H9 (cell line): ENCODE data around the gene COL5A2. TPM values are rescaled to one million over a fixed set of nuclear protein-coding genes. Genes with fewer than 3 reads are reported as not detected.

Source experiments
- DNase-seq: peaks from one replicate; pipeline ENCODE4 v3.0.0-alpha.2; 2017
- H2AFZ ChIP-seq: one replicate; pipeline ENCODE4 v1.6.1; 2013; ENCODE audit warnings: mild to moderate bottlenecking, low read length, control low read depth, moderate library complexity
- H2AK5ac ChIP-seq: 2 replicates; pipeline ENCODE4 v1.6.1; 2013; ENCODE audit warnings: low read length, control low read depth, mixed read lengths; ENCODE audit not compliant: insufficient read length
- H2BK120ac ChIP-seq: one replicate; pipeline ENCODE4 v1.6.1; 2013; ENCODE audit warnings: low read depth, mild to moderate bottlenecking, low read length, control low read depth, inconsistent platforms; ENCODE audit not compliant: poor library complexity, severe bottlenecking
- H2BK12ac ChIP-seq: 2 replicates; pipeline ENCODE4 v1.6.1; 2013; ENCODE audit warnings: low read length, control low read depth, mixed read lengths, low read depth; ENCODE audit not compliant: insufficient read length
- H2BK15ac ChIP-seq: 2 replicates; pipeline ENCODE4 v1.6.1; 2013; ENCODE audit warnings: low read depth, low read length, control low read depth
- H2BK20ac ChIP-seq: one replicate; pipeline ENCODE4 v1.6.1; 2013; ENCODE audit warnings: low read depth, mild to moderate bottlenecking, low read length, control low read depth, inconsistent platforms; ENCODE audit not compliant: poor library complexity, severe bottlenecking
- H2BK5ac ChIP-seq: 2 replicates; pipeline ENCODE4 v1.6.1; 2013; ENCODE audit warnings: low read length, control low read depth, mixed read lengths; ENCODE audit not compliant: insufficient read length
- H3K14ac ChIP-seq: 2 replicates; pipeline ENCODE4 v1.6.1; 2013; ENCODE audit warnings: low read length, control low read depth; ENCODE audit not compliant: insufficient read depth
- H3K18ac ChIP-seq: 2 replicates; pipeline ENCODE4 v1.6.1; 2013; ENCODE audit warnings: low read depth, mild to moderate bottlenecking, mixed read lengths, low read length, control low read depth; ENCODE audit not compliant: insufficient read length
- H3K23ac ChIP-seq: 2 replicates; pipeline ENCODE4 v1.6.1; 2013; ENCODE audit warnings: low read length, control low read depth, mixed read lengths, low read depth; ENCODE audit not compliant: insufficient read length
- H3K23me2 ChIP-seq: 2 replicates; pipeline ENCODE4 v1.6.1; 2013; ENCODE audit warnings: low read depth, mild to moderate bottlenecking, mixed read lengths, low read length, control low read depth; ENCODE audit not compliant: insufficient read length, poor library complexity, severe bottlenecking
- H3K27ac ChIP-seq: 2 replicates; pipeline ENCODE4 v1.5.1; 2013; ENCODE audit warnings: low read length, control low read depth, mixed read lengths, low read depth; ENCODE audit not compliant: insufficient read length
- H3K27me3 ChIP-seq: 2 replicates; pipeline ENCODE4 v1.6.1; 2013; ENCODE audit warnings: low read length, control low read depth, inconsistent platforms; ENCODE audit not compliant: insufficient read depth
- H3K4ac ChIP-seq: 2 replicates; pipeline ENCODE4 v1.6.1; 2013; ENCODE audit warnings: low read depth, mild to moderate bottlenecking, control low read depth, inconsistent platforms, low read length, moderate library complexity
- H3K4me1 ChIP-seq: 2 replicates; pipeline ENCODE4 v1.6.1; 2013; ENCODE audit warnings: low read length, control low read depth, inconsistent platforms; ENCODE audit not compliant: insufficient read depth
- H3K4me2 ChIP-seq: 2 replicates; pipeline ENCODE4 v1.6.1; 2013; ENCODE audit warnings: low read length, control low read depth, mixed read lengths; ENCODE audit not compliant: insufficient read length, insufficient read depth
- H3K56ac ChIP-seq: 2 replicates; pipeline ENCODE4 v1.6.1; 2013; ENCODE audit warnings: low read depth, mild to moderate bottlenecking, mixed read lengths, low read length, control low read depth; ENCODE audit not compliant: insufficient read length
- H3K79me1 ChIP-seq: 2 replicates; pipeline ENCODE4 v1.6.1; 2013; ENCODE audit warnings: low read depth, mild to moderate bottlenecking, moderate library complexity, low read length, control low read depth, inconsistent platforms; ENCODE audit not compliant: insufficient read depth, poor library complexity, severe bottlenecking
- H3K79me2 ChIP-seq: 2 replicates; pipeline ENCODE4 v1.6.1; 2013; ENCODE audit warnings: low read length, control low read depth, inconsistent platforms; ENCODE audit not compliant: insufficient read depth
- H3K9ac ChIP-seq: 2 replicates; pipeline ENCODE4 v1.6.1; 2013; ENCODE audit warnings: low read length, control low read depth, mixed read lengths; ENCODE audit not compliant: insufficient read length; ENCODE audit errors: extremely low read depth
- H3K9me3 ChIP-seq: one replicate; pipeline ENCODE4 v1.6.1; 2013; ENCODE audit warnings: low read depth, low read length, inconsistent platforms; ENCODE audit not compliant: control insufficient read depth
- H3T11ph ChIP-seq: one replicate; pipeline ENCODE4 v1.6.1; 2013; ENCODE audit warnings: mild to moderate bottlenecking, low read length, control low read depth, inconsistent platforms
- H4K20me1 ChIP-seq: one replicate; pipeline ENCODE4 v1.6.1; 2013; ENCODE audit not compliant: control insufficient read depth, insufficient read length, insufficient read depth
- H4K5ac ChIP-seq: 2 replicates; pipeline ENCODE4 v1.6.1; 2013; ENCODE audit warnings: low read depth, mild to moderate bottlenecking, mixed read lengths, low read length, control low read depth; ENCODE audit not compliant: insufficient read length
- H4K8ac ChIP-seq: replicated peaks from 2 replicates; pipeline ENCODE4 v1.6.1; 2013; ENCODE audit warnings: low read length, control low read depth, mixed read lengths, low read depth; ENCODE audit not compliant: insufficient read length
- H4K91ac ChIP-seq: 2 replicates; pipeline ENCODE4 v1.6.1; 2013; ENCODE audit warnings: low read depth, mild to moderate bottlenecking, moderate library complexity, mixed read lengths, low read length, control low read depth; ENCODE audit not compliant: insufficient read length
- H3K27ac Mint-ChIP-seq, 3 experiments: 2 replicates in 2 of 3; 3 replicates in 1 of 3; pipeline ENCODE4 v1.8.0; 2020 to 2021; ENCODE audit warnings: mixed read lengths in 3 of 3, mild to moderate bottlenecking in 1 of 3, moderate library complexity in 1 of 3
- H3K27me3 Mint-ChIP-seq: 2 replicates; pipeline ENCODE4 v1.8.0; 2021; ENCODE audit warnings: low read depth, mild to moderate bottlenecking, moderate library complexity, mixed read lengths
- H3K36me3 Mint-ChIP-seq, 3 experiments: 2 replicates in 2 of 3; 3 replicates in 1 of 3; pipeline ENCODE4 v1.8.0; 2020 to 2021; ENCODE audit warnings: low read depth in 3 of 3, mixed read lengths in 3 of 3; ENCODE audit not compliant: insufficient read depth in 1 of 3
- H3K4me1 Mint-ChIP-seq, 2 experiments: 2 replicates each; pipeline ENCODE4 v1.8.0; 2020; ENCODE audit warnings: mixed read lengths in 2 of 2
- H3K4me3 Mint-ChIP-seq, 2 experiments: 2 replicates in 1 of 2; 3 replicates in 1 of 2; pipeline ENCODE4 v1.8.0; 2020 to 2021; ENCODE audit warnings: mild to moderate bottlenecking in 2 of 2, mixed read lengths in 2 of 2, moderate library complexity in 1 of 2
- H3K9me3 Mint-ChIP-seq, 2 experiments: 2 replicates in 1 of 2; 3 replicates in 1 of 2; pipeline ENCODE4 v1.8.0; 2020; ENCODE audit warnings: mild to moderate bottlenecking in 2 of 2, mixed read lengths in 2 of 2, moderate library complexity in 1 of 2
- WGBS: extraction: QIAGEN DNeasy Blood & Tissue Kit; methylation state at CpG from one replicate; pipeline ENCODE4 v1.1.7; 2013; ENCODE audit warnings: missing lambda C conversion rate, low lambda C conversion rate, mixed read lengths; ENCODE audit not compliant: insufficient read length; ENCODE audit errors: extremely low coverage; 5-methylcytosine and 5-hydroxymethylcytosine counted together
- total RNA-seq: library from RNA; stranded (reverse); gene quantifications from 2 replicates; pipeline ENCODE4 v1.2.1, GENCODE V29; 2021
- TF ChIP-seq, protein P1 (sequence below): fragments of 200-600 bp; sonication (generic); conservative IDR thresholded peaks from 3 replicates; pipeline ENCODE4 v1.8.0; 2021; ENCODE audit warnings: antibody characterized with exemption, mild to moderate bottlenecking

Gene COL5A2
- total RNA-seq, 1 experiment from 2014 or later: 10.5 TPM

DNA sequence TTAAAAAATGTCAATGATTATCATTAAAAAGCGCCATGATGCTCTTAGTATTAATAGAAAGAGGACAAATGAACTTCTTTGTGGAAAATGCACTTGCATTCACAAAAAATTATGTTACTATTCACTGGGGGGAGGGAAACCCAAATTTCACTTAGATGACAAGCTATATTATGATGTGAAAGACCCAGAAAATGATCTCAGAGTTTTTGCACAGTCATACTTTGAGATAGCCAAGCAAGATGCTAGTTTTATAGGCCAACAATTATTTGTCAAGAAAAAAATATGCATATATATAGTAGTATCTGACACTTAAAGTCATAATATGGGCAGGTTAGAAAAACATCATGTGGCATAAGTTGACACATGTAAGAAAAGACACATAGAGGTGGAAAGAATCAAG, 31.6 kb downstream of the COL5A2 start:
- no peak overlapping the region for H3K18ac ChIP-seq
- TF ChIP-seq, protein P1, sequence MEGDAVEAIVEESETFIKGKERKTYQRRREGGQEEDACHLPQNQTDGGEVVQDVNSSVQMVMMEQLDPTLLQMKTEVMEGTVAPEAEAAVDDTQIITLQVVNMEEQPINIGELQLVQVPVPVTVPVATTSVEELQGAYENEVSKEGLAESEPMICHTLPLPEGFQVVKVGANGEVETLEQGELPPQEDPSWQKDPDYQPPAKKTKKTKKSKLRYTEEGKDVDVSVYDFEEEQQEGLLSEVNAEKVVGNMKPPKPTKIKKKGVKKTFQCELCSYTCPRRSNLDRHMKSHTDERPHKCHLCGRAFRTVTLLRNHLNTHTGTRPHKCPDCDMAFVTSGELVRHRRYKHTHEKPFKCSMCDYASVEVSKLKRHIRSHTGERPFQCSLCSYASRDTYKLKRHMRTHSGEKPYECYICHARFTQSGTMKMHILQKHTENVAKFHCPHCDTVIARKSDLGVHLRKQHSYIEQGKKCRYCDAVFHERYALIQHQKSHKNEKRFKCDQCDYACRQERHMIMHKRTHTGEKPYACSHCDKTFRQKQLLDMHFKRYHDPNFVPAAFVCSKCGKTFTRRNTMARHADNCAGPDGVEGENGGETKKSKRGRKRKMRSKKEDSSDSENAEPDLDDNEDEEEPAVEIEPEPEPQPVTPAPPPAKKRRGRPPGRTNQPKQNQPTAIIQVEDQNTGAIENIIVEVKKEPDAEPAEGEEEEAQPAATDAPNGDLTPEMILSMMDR: no peak
- no peak overlapping the region for H3K4me2 ChIP-seq
- H3K4me1 ChIP-seq: no peaks in the 10 kb centered on the region
- H4K5ac ChIP-seq: no peak overlapping the region
- Mint-ChIP-seq H3K9me3 (no peaks in the 10 kb centered on the region), H3K36me3 (no peaks in the 10 kb centered on the region), H3K27me3 (no peaks in the 10 kb centered on the region), H3K27ac (no peak overlapping the region), H3K4me3 (no peak overlapping the region), H3K4me1 (peaks cover 0 to 4% of the 10 kb centered on the region in 2 experiments; a peak in 1 of 4 replicates)
- no peak overlapping the region for H2AK5ac ChIP-seq
- no peaks in the 10 kb centered on the region for H3K79me1 ChIP-seq
- no peaks in the 10 kb centered on the region for H3K23me2 ChIP-seq
- H3K56ac ChIP-seq: no peak overlapping the region
- no peak for DNase-seq
- no CpG with 5 or more reads among the region's 1 CpG for WGBS
- H3K9me3 ChIP-seq: no peaks in the 10 kb centered on the region
- no peak overlapping the region for H2BK120ac ChIP-seq
- no peaks in the 10 kb centered on the region for H4K20me1 ChIP-seq
- H3K4ac ChIP-seq: no peak overlapping the region
- no peak overlapping the region for H3K23ac ChIP-seq
- H2BK15ac ChIP-seq: no peak overlapping the region
- H3K14ac ChIP-seq: no peak overlapping the region
- H3K27me3 ChIP-seq: no peaks in the 10 kb centered on the region
- no peak overlapping the region for H3K9ac ChIP-seq
- no peak overlapping the region for H2BK20ac ChIP-seq
- H2AFZ ChIP-seq: no peak overlapping the region
- no peak overlapping the region for H4K91ac ChIP-seq
- no peak overlapping the region for H3T11ph ChIP-seq
- no peak overlapping the region for H4K8ac ChIP-seq
- no peaks in the 10 kb centered on the region for H3K79me2 ChIP-seq
- H3K27ac ChIP-seq: no peak overlapping the region
- H2BK12ac ChIP-seq: no peak overlapping the region
- no peak overlapping the region for H2BK5ac ChIP-seq
